SK-N-SH (cell line): Measurements from ENCODE around the gene PRELID3B. TPM values are rescaled to one million over a fixed set of nuclear protein-coding genes. Genes with fewer than 3 reads are reported as not detected.

Experiments used
- CTCF ChIA-PET: fragments of 300-600, 350-600 bp; formaldehyde crosslinking; extraction: SDS; loops from one replicate; lab custom pipeline; 2021; lab: Yijun Ruan, JAX
- POLR2A ChIA-PET: fragments of 350-600 bp; sonication (Branson Sonifier 250); formaldehyde crosslinking; extraction: SDS; loops from one replicate; lab custom pipeline; 2020; ENCODE audit warnings: antibody characterized with exemption, inconsistent platforms; lab: Yijun Ruan, JAX
- DNase-seq: peaks from one replicate; pipeline ENCODE4 v3.0.0; 2012
- H2AFZ ChIP-seq: fragments of 200-600 bp; sonication (generic); 2 replicates; pipeline ENCODE4 v1.8.1; 2016; ENCODE audit warnings: antibody characterized with exemption, mild to moderate bottlenecking, low read depth
- H3F3A ChIP-seq: fragments of 200-600 bp; sonication (generic); replicated peaks from 2 replicates; pipeline ENCODE3; 2016; ENCODE audit warnings: antibody characterized with exemption, mild to moderate bottlenecking; ENCODE audit not compliant: insufficient read depth
- H3K27ac ChIP-seq, 2 experiments: fragments of 200-500 bp in 1 of 2; fragments of 200-600 bp in 1 of 2; sonication (Bioruptor generic) in 1 of 2; sonication (generic), shearing (Covaris generic) in 1 of 2; 2 replicates each; pipeline versions ENCODE4 v1.5.1 to v1.6.1; 2014 to 2016; ENCODE audit warnings: low read depth in 2 of 2, inconsistent platforms in 1 of 2, low read length in 1 of 2, mild to moderate bottlenecking in 1 of 2, mixed read lengths in 1 of 2
- H3K27me3 ChIP-seq: fragments of 200-600 bp; sonication (generic), shearing (Covaris generic); 2 replicates; pipeline ENCODE4 v1.6.1; 2016; ENCODE audit warnings: mixed run types; ENCODE audit not compliant: insufficient read depth
- H3K36me3 ChIP-seq, 2 experiments: fragments of 200-500 bp in 1 of 2; fragments of 200-600 bp in 1 of 2; sonication (Bioruptor generic) in 1 of 2; sonication (generic) in 1 of 2; replicated peaks in 1 of 2; 2 replicates each; pipeline versions ENCODE3 to v1.5.1; 2014 to 2016; ENCODE audit warnings: low read length in 1 of 2, mild to moderate bottlenecking in 1 of 2; ENCODE audit not compliant: insufficient read depth in 2 of 2, control insufficient read depth in 1 of 2
- H3K4me1 ChIP-seq, 2 experiments: fragments of 200-500 bp in 1 of 2; fragments of 200-600 bp in 1 of 2; sonication (Bioruptor generic) in 1 of 2; sonication (generic), shearing (Covaris generic) in 1 of 2; 2 replicates each; pipeline versions ENCODE4 v1.5.1 to v1.6.1; 2014 to 2016; ENCODE audit warnings: low read depth in 1 of 2, low read length in 1 of 2, mixed run types in 1 of 2; ENCODE audit not compliant: insufficient read depth in 2 of 2, control insufficient read depth in 1 of 2
- H3K4me2 ChIP-seq: fragments of 200-600 bp; sonication (generic), shearing (Covaris generic); 2 replicates; pipeline ENCODE4 v1.6.1; 2017; ENCODE audit warnings: mixed run types
- H3K4me3 ChIP-seq, 2 experiments: fragments of 200-500 bp in 1 of 2; fragments of 200-600 bp in 1 of 2; sonication (Bioruptor generic) in 1 of 2; sonication (generic), shearing (Covaris generic) in 1 of 2; 2 replicates each; pipeline versions ENCODE4 v1.5.1 to v1.8.1; 2014 to 2016; ENCODE audit warnings: low read depth in 2 of 2, inconsistent platforms in 1 of 2, low read length in 1 of 2, mild to moderate bottlenecking in 1 of 2, mixed read lengths in 1 of 2, moderate library complexity in 1 of 2
- H3K79me2 ChIP-seq: fragments of 200-600 bp; sonication (generic); 2 replicates; pipeline ENCODE4 v1.8.1; 2017; ENCODE audit warnings: mild to moderate bottlenecking; ENCODE audit not compliant: insufficient read depth
- H3K9ac ChIP-seq: fragments of 200-600 bp; sonication (generic); 2 replicates; pipeline ENCODE4 v1.6.1; 2017; ENCODE audit warnings: mixed run types
- H3K9me2 ChIP-seq: fragments of 200-600 bp; sonication (generic); 2 replicates; pipeline ENCODE4 v1.6.1; 2017; ENCODE audit warnings: mixed run types
- H3K9me3 ChIP-seq: fragments of 200-600 bp; sonication (generic); 2 replicates; pipeline ENCODE4 v1.6.1; 2017; ENCODE audit warnings: mixed run types, mild to moderate bottlenecking, moderate library complexity
- H4K20me1 ChIP-seq: fragments of 200-600 bp; sonication (generic); 2 replicates; pipeline ENCODE4 v1.6.1; 2017; ENCODE audit warnings: mild to moderate bottlenecking, mixed run types; ENCODE audit not compliant: insufficient read depth
- CHD2 ChIP-seq: fragments of 150-350 bp; IDR thresholded peaks from 2 replicates; pipeline ENCODE4 v1.6.1; 2018; ENCODE audit warnings: low read length; ENCODE audit not compliant: partially characterized antibody
- CTCF ChIP-seq: fragments of 200-600 bp; sonication (generic); IDR thresholded peaks from 2 replicates; pipeline ENCODE4 v1.6.1; 2017; ENCODE audit warnings: antibody characterized with exemption, mild to moderate bottlenecking, moderate library complexity
- FOSL2 ChIP-seq: IDR thresholded peaks from 2 replicates; pipeline ENCODE4 v1.4.0; 2012; ENCODE audit warnings: low read depth, mild to moderate bottlenecking, moderate library complexity, borderline replicate concordance
- FOXJ3 ChIP-seq: sonication (generic); formaldehyde crosslinking; IDR thresholded peaks from 2 replicates; pipeline ENCODE4 v1.5.1; 2020; ENCODE audit warnings: mild to moderate bottlenecking, missing genetic modification reagents
- FOXM1 ChIP-seq: IDR thresholded peaks from 2 replicates; pipeline ENCODE4 v1.4.0; 2012; ENCODE audit warnings: low read depth, mild to moderate bottlenecking
- MEF2A ChIP-seq: IDR thresholded peaks from 2 replicates; pipeline ENCODE4 v1.4.0; 2012; ENCODE audit warnings: low read depth, borderline replicate concordance
- NRF1 ChIP-seq: IDR thresholded peaks from 2 replicates; pipeline ENCODE4 v1.6.1; 2012; ENCODE audit warnings: low read depth, mild to moderate bottlenecking, low read length
- SIN3A ChIP-seq: IDR thresholded peaks from 2 replicates; pipeline ENCODE4 v1.6.1; 2012; ENCODE audit warnings: low read depth, mild to moderate bottlenecking, low read length, moderate library complexity, borderline replicate concordance
- SMC3 ChIP-seq: IDR thresholded peaks from 2 replicates; pipeline ENCODE4 v1.6.1; 2012; ENCODE audit warnings: low read depth, low read length, improper control_type of control experiment
- TAF1 ChIP-seq: IDR thresholded peaks from 2 replicates; pipeline ENCODE4 v1.6.1; 2012; ENCODE audit warnings: low read depth, mild to moderate bottlenecking, low read length, moderate library complexity, borderline replicate concordance
- WGBS: methylation state at CpG from one replicate; pipeline ENCODE4 v1.1.6; 2017; ENCODE audit warnings: low lambda C conversion rate; 5-methylcytosine and 5-hydroxymethylcytosine counted together
- polyA plus RNA-seq, 3 experiments: library from polyadenylated mRNA; depleted of rRNA; stranded (reverse); fragments of >200 nt; gene quantifications; 2 replicates each; pipeline ENCODE4 v1.2.3, GENCODE V29; 2012

Gene PRELID3B
- polyA plus RNA-seq, 1 of the 3 experiments (the other 2 are of a cell fraction) = 20.9 TPM

- no peak overlapping the region for H3K9ac ChIP-seq
- TF ChIP-seq SMC3 (no peak), FOXJ3 (no peak), NRF1 (no peak)
- H3K9me2 ChIP-seq = no peaks in the 10 kb centered on the region
- H3K4me1 ChIP-seq = peaks cover 0 to 3% of the 10 kb centered on the region in 2 experiments; a peak in 1 of 4 replicates
- H3K79me2 ChIP-seq = no peaks in the 10 kb centered on the region
- no peaks in the 10 kb centered on the region for H3K36me3 ChIP-seq
- no peak overlapping the region for H3K4me2 ChIP-seq
- H3K27me3 ChIP-seq = no peaks in the 10 kb centered on the region
- H4K20me1 ChIP-seq = no peaks in the 10 kb centered on the region
- DNase-seq = no peak
- no peaks in the 10 kb centered on the region for H3F3A ChIP-seq
- H3K4me3 ChIP-seq = no peak overlapping the region
- ChIA-PET CTCF (interaction anchor here (1.3 kb wide), 1 partner anchor 13 kb away, joined by 4 read pairs; no protein-coding TSS in a partner anchor), POLR2A (no interaction called here)
- H3K27ac ChIP-seq = no peak overlapping the region
- H2AFZ ChIP-seq = no peak overlapping the region
- WGBS = 85% methylated on average over 7 of the region's 8 CpGs
- no peaks in the 10 kb centered on the region for H3K9me3 ChIP-seq
Measured at GRCh38 chr20:59002388-59002787, 40.2 kb downstream of the PRELID3B start.

- POLR2A ChIA-PET = no interaction called here
- Histone ChIP-seq H3K9ac (no peak overlapping the region), H3K36me3 (no peaks in the 10 kb centered on the region), H4K20me1 (no peaks in the 10 kb centered on the region), H3K9me2 (no peaks in the 10 kb centered on the region), H3K4me2 (no peak overlapping the region), H3F3A (no peaks in the 10 kb centered on the region), H3K27me3 (no peaks in the 10 kb centered on the region), H3K9me3 (no peaks in the 10 kb centered on the region), H3K79me2 (no peaks in the 10 kb centered on the region), H2AFZ (no peak overlapping the region), H3K4me3 (no peak overlapping the region), H3K27ac (no peak overlapping the region), H3K4me1 (peaks cover 0 to 3% of the 10 kb centered on the region in 2 experiments; a peak in 1 of 4 replicates)
- CTCF ChIA-PET = interaction anchor here (1.3 kb wide), 2 partner anchors 14 to 123 kb away, joined by 3 to 4 read pairs; no protein-coding TSS in a partner anchor
- WGBS = 90% methylated on average over 20 of the region's 27 CpGs
- DNase-seq = no peak
- TF ChIP-seq FOXM1 = no peak
- TF ChIP-seq CTCF = no peak
Measured at GRCh38 chr20:59001449-59002171, 41.0 kb downstream of the PRELID3B start.

GRCh38 chr20:59001068-59001448 is 41.5 kb downstream of the PRELID3B start:
- no peak for DNase-seq
- H3K36me3 ChIP-seq = peaks cover 0 to 2% of the 10 kb centered on the region in 2 experiments
- H4K20me1 ChIP-seq = no peaks in the 10 kb centered on the region
- H3K79me2 ChIP-seq = no peaks in the 10 kb centered on the region
- H3K4me2 ChIP-seq = no peak overlapping the region
- POLR2A ChIA-PET = no interaction called here
- no peaks in the 10 kb centered on the region for H3K9me3 ChIP-seq
- WGBS = 89% methylated on average over 12 of the region's 13 CpGs
- H3K27me3 ChIP-seq = no peaks in the 10 kb centered on the region
- TF ChIP-seq SIN3A = no peak
- no peak for TF ChIP-seq CHD2
- TF ChIP-seq MEF2A = no peak
- no peak for TF ChIP-seq TAF1
- TF ChIP-seq FOSL2 = no peak
- H3F3A ChIP-seq = no peaks in the 10 kb centered on the region
- no peak overlapping the region for H3K4me3 ChIP-seq
- peaks cover 0 to 3% of the 10 kb centered on the region in 2 experiments; a peak in 1 of 4 replicates for H3K4me1 ChIP-seq
- H2AFZ ChIP-seq = no peak overlapping the region
- H3K27ac ChIP-seq = no peak overlapping the region
- H3K9me2 ChIP-seq = no peaks in the 10 kb centered on the region
- H3K9ac ChIP-seq = no peak overlapping the region
- CTCF ChIA-PET = interaction anchor here (1.3 kb wide), 2 partner anchors 14 to 122 kb away, joined by 3 to 4 read pairs; no protein-coding TSS in a partner anchor
